ENCODE results near the gene TEKT5.

Gene TEKT5

GRCh38 chr16:10590342-10590741 is 104.4 kb downstream of the TEKT5 start:
- H3K4me3 ChIP-seq (ENCODE audit: low read depth, low read length): no peak overlapping the region
- ChIA-PET CTCF (no interaction called here), POLR2A (no interaction called here)
- no peak for TF ChIP-seq CTCF (IDR thresholded peaks at IDR 0.05; ENCODE audit: insufficient read depth, low read length, missing control alignments)
- DNase-seq (ENCODE audit: low read depth, low spot score): no peak

- ChIA-PET POLR2A (no interaction called here), CTCF (no interaction called here)
- no peak for DNase-seq (ENCODE audit: low read depth, low spot score)
- no peak for TF ChIP-seq CTCF (IDR thresholded peaks at IDR 0.05; ENCODE audit: insufficient read depth, low read length, missing control alignments)
- no peak overlapping the region for H3K4me3 ChIP-seq (ENCODE audit: low read depth, low read length)
These were observed 105.6 kb downstream of the TEKT5 start for GRCh38 chr16:10589109-10589508.

- TF ChIP-seq CTCF (IDR thresholded peaks at IDR 0.05; ENCODE audit: insufficient read depth, low read length, missing control alignments): no peak
- POLR2A ChIA-PET: no interaction called here
- CTCF ChIA-PET: no interaction called here
These were observed 107.1 kb downstream of the TEKT5 start for GRCh38 chr16:10587622-10588021.

GRCh38 chr16:10584981-10585438 is 109.7 kb downstream of the TEKT5 start:
- CTCF ChIA-PET: no interaction called here

More at GRCh38 chr16:10587622-10588021, 107.1 kb downstream of the TEKT5 start:
- DNase-seq (ENCODE audit: low read depth, low spot score): no peak
- H3K4me3 ChIP-seq (ENCODE audit: low read depth, low read length): no peak overlapping the region

GRCh38 chr16:10583269-10583668 is 111.5 kb downstream of the TEKT5 start:
- ChIA-PET POLR2A (no interaction called here), CTCF (interaction anchor here (1.0 kb wide), 1 partner anchor 8 kb away, joined by 4 read pairs; no protein-coding TSS in a partner anchor)
- DNase-seq (ENCODE audit: low read depth, low spot score): no peak
- no peak overlapping the region for H3K4me3 ChIP-seq (ENCODE audit: low read depth, low read length)
- TF ChIP-seq CTCF (IDR thresholded peaks at IDR 0.05; ENCODE audit: insufficient read depth, low read length, missing control alignments): no peak

More at GRCh38 chr16:10584981-10585438, 109.7 kb downstream of the TEKT5 start:
- DNase-seq (ENCODE audit: low read depth, low spot score): no peak
- no peak for TF ChIP-seq CTCF (IDR thresholded peaks at IDR 0.05; ENCODE audit: insufficient read depth, low read length, missing control alignments)
- POLR2A ChIA-PET: interaction anchor here (1.0 kb wide), 1 partner anchor 159 kb away, joined by 3 read pairs; the partner anchor contains the start of gene NUBP1
- no peak overlapping the region for H3K4me3 ChIP-seq (ENCODE audit: low read depth, low read length)

GRCh38 chr16:10581507-10581906 is 113.2 kb downstream of the TEKT5 start:
- no peak for TF ChIP-seq CTCF (IDR thresholded peaks at IDR 0.05; ENCODE audit: insufficient read depth, low read length, missing control alignments)
- ChIA-PET POLR2A (no interaction called here), CTCF (interaction anchor here (1.1 to 5.8 kb wide), 3 partner anchors 15 to 156 kb away, joined by 3 to 35 read pairs (median 10); no protein-coding TSS in a partner anchor)
- DNase-seq (ENCODE audit: low read depth, low spot score): no peak
- H3K4me3 ChIP-seq (ENCODE audit: low read depth, low read length): no peak overlapping the region
